ENCODE data around the gene C1orf185. TPM values are rescaled to one million over a fixed set of nuclear protein-coding genes. Genes with fewer than 3 reads are reported as not detected.
"Not testable (repeated sequence)": the region's sequence is repeated elsewhere in the genome, so short reads cannot be mapped to it uniquely, and the experiment has no call there.

C1orf185 gene
- total RNA-seq, 1 donor from 2014 or later = not detected

DNA sequence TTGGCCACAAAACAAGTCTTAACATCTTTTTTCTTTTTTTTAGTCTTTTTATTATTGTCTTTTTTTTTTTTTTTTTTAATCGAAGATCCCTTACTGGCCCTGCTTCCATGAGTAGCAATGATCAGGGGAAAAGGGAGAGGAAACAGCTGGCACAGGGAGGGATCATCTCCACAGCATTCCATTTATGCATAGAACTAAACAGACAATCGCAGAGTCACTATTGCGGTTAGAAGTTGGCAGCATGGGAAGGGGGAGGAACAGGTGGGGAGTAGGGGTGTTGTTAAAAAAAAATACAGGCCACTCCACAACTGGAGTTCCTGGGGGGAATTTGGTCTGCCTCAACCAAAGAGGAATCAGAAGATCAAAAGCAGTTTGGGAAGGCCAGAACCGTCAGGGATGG lies 55.4 kb downstream of the C1orf185 start:
- intact Hi-C loops (cut with micrococcal nuclease) = no loop called here

GRCh38 chr1:51158263-51158662 lies 56.2 kb downstream of the C1orf185 start:
- no peak for TF ChIP-seq CTCF (IDR thresholded peaks at IDR 0.05)
- Mint-ChIP-seq H3K4me3 (no peak overlapping the region), H3K4me1 (peaks cover 5% of the 10 kb centered on the region), H3K9me3 (peaks cover 11% of the 10 kb centered on the region), H3K27ac (no peak overlapping the region), H3K36me3 (ENCODE audit: low read depth) (no peaks in the 10 kb centered on the region), H3K27me3 (peaks cover 11% of the 10 kb centered on the region)
- CTCF ChIA-PET = no interaction called here
- POLR2A ChIA-PET = no interaction called here
- ATAC-seq (ENCODE audit: low read depth) = no peak
- no peak for DNase-seq
- intact Hi-C loops (cut with micrococcal nuclease) = no loop called here

More for the DNA sequence above, 55.4 kb downstream of the C1orf185 start:
- H3K27ac Mint-ChIP-seq = no peak overlapping the region
- H3K4me3 Mint-ChIP-seq = no peak overlapping the region
- peaks cover 11% of the 10 kb centered on the region for H3K9me3 Mint-ChIP-seq
- CTCF ChIA-PET = no interaction called here
- POLR2A ChIA-PET = no interaction called here
- no peak for TF ChIP-seq CTCF (IDR thresholded peaks at IDR 0.05)
- peaks cover 11% of the 10 kb centered on the region for H3K27me3 Mint-ChIP-seq
- ATAC-seq (ENCODE audit: low read depth) (no peak), DNase-seq (no peak)
- no peaks in the 10 kb centered on the region for H3K36me3 Mint-ChIP-seq (ENCODE audit: low read depth)
- H3K4me1 Mint-ChIP-seq = peaks cover 5% of the 10 kb centered on the region

DNA sequence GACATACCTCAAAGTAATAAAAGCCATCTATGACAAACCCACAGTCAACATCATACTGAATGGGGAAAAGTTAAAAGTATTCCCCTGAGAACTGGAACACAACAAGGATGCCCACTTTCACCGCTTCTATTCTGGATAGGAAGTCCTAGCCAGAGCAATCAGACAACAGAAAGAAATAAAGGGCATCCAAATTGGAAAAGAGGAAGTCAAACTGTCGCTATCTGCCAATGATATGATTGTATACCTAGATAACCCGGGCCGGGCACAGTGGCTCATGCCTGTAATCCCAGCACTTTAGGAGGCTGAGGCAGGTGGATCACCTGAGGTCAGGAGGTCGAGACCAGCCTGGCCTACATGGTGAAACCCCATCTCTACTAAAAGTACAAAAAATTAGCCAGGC lies 60.5 kb downstream of the C1orf185 start:
- POLR2A ChIA-PET; H3K27me3 Mint-ChIP-seq; H3K4me1 Mint-ChIP-seq; H3K9me3 Mint-ChIP-seq; H3K27ac Mint-ChIP-seq; CTCF ChIA-PET; H3K4me3 Mint-ChIP-seq; ATAC-seq (ENCODE audit: low read depth); H3K36me3 Mint-ChIP-seq (ENCODE audit: low read depth); intact Hi-C loops (cut with micrococcal nuclease); DNase-seq: not testable (repeated sequence)

DNA sequence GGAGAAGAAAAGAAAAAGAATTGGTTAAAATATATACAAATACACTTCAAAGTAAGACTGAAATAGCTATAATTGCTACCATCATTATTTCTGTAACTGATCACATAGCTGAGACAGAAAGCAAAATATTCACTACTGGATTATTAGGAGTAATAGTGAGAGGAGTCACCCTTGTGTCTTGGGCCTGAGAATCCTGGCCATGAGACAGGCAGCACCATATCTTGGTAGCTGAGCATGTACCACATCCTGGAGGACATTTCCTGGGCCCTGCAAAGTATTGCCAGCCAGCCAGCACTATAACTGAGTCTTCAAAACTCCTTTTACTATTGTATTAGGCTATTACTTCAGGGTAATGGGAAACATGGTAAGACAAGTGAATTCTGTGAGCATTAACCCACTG lies 63.5 kb downstream of the C1orf185 start:
- no peak overlapping the region for H3K4me3 Mint-ChIP-seq
- H3K27me3 Mint-ChIP-seq = peaks cover 2% of the 10 kb centered on the region
- ChIA-PET CTCF (no interaction called here), POLR2A (no interaction called here)
- no peaks in the 10 kb centered on the region for H3K4me1 Mint-ChIP-seq
- no peak for ATAC-seq (ENCODE audit: low read depth)
- H3K36me3 Mint-ChIP-seq (ENCODE audit: low read depth) = no peaks in the 10 kb centered on the region
- intact Hi-C loops (cut with micrococcal nuclease) = no loop called here
- no peak for DNase-seq
- TF ChIP-seq CTCF (IDR thresholded peaks at IDR 0.05) = no peak
- no peaks in the 10 kb centered on the region for H3K9me3 Mint-ChIP-seq
- no peak overlapping the region for H3K27ac Mint-ChIP-seq

GRCh38 chr1:51168266-51168845 lies 66.3 kb downstream of the C1orf185 start:
- TF ChIP-seq CTCF (IDR thresholded peaks at IDR 0.05) = no peak
- ChIA-PET POLR2A (no interaction called here), CTCF (interaction anchor here (0.6 kb wide), 1 partner anchor 391 kb away, joined by 4 read pairs; no protein-coding TSS in a partner anchor)
- no peaks in the 10 kb centered on the region for H3K36me3 Mint-ChIP-seq (ENCODE audit: low read depth)
- no peak for DNase-seq
- no peak overlapping the region for H3K27ac Mint-ChIP-seq
- no peak overlapping the region for H3K4me3 Mint-ChIP-seq
- H3K27me3 Mint-ChIP-seq = peaks cover 10% of the 10 kb centered on the region
- intact Hi-C loops (cut with micrococcal nuclease) = no loop called here
- no peaks in the 10 kb centered on the region for H3K9me3 Mint-ChIP-seq
- peaks cover 2% of the 10 kb centered on the region for H3K4me1 Mint-ChIP-seq
- ATAC-seq (ENCODE audit: low read depth) = no peak

GRCh38 chr1:51168936-51169335 lies 66.9 kb downstream of the C1orf185 start:
- no peaks in the 10 kb centered on the region for H3K36me3 Mint-ChIP-seq (ENCODE audit: low read depth)
- H3K27me3 Mint-ChIP-seq = peaks cover 11% of the 10 kb centered on the region
- H3K4me1 Mint-ChIP-seq = peaks cover 2% of the 10 kb centered on the region
- no peaks in the 10 kb centered on the region for H3K9me3 Mint-ChIP-seq
- DNase-seq (no peak), ATAC-seq (ENCODE audit: low read depth) (no peak)
- H3K27ac Mint-ChIP-seq = no peak overlapping the region
- no peak overlapping the region for H3K4me3 Mint-ChIP-seq
- ChIA-PET CTCF (interaction anchor here (0.6 kb wide), 1 partner anchor 392 kb away, joined by 4 read pairs; no protein-coding TSS in a partner anchor), POLR2A (no interaction called here)
- intact Hi-C loops (cut with micrococcal nuclease) = no loop called here
- no peak for TF ChIP-seq CTCF (IDR thresholded peaks at IDR 0.05)

Data from activated B cell treated with CpG ODN at 0.5 μM for 24 hours (primary cell).